Activated effector memory CD4-positive, alpha-beta T cell treated with anti-CD3 and anti-CD28 coated beads, Interleukin-2, amount 50 U/mL, for 16 hours (primary cell): Measurements from ENCODE around the gene KIF5A.

Experiments used
- DNase-seq: peaks from one replicate; pipeline ENCODE4 v3.0.0-alpha.2; 2020

Gene KIF5A

GRCh38 chr12:57622293-57623245 is 72.7 kb downstream of the KIF5A start:
- DNase-seq, result no peak

- DNase-seq, result no peak
Measured at GRCh38 chr12:57623385-57623784, 73.5 kb downstream of the KIF5A start.

- no peak for DNase-seq
Measured at GRCh38 chr12:57623811-57624390, 74.1 kb downstream of the KIF5A start.

- no peak for DNase-seq
Measured at GRCh38 chr12:57624441-57625220, 74.8 kb downstream of the KIF5A start.

GRCh38 chr12:57625261-57626032 is 75.6 kb downstream of the KIF5A start:
- no peak for DNase-seq

- no peak for DNase-seq
Measured at GRCh38 chr12:57626111-57626920, 76.5 kb downstream of the KIF5A start.

- no peak for DNase-seq
Measured at GRCh38 chr12:57626921-57627445, 77.1 kb downstream of the KIF5A start.

- DNase-seq, result no peak
Measured at GRCh38 chr12:57627501-57628279, 77.8 kb downstream of the KIF5A start.

GRCh38 chr12:57628280-57629191 is 78.7 kb downstream of the KIF5A start:
- DNase-seq, result no peak

GRCh38 chr12:57629897-57630471 is 80.1 kb downstream of the KIF5A start:
- no peak for DNase-seq

- DNase-seq, result no peak
Measured at GRCh38 chr12:57630891-57631433, 81.1 kb downstream of the KIF5A start.

GRCh38 chr12:57631566-57632072 is 81.8 kb downstream of the KIF5A start:
- no peak for DNase-seq

GRCh38 chr12:57632073-57632957 is 82.5 kb downstream of the KIF5A start:
- DNase-seq, result peak; percentile 69

- peak; percentile 86 for DNase-seq
Measured at GRCh38 chr12:57632958-57633840, 83.4 kb downstream of the KIF5A start, which contains the start of gene B4GALNT1. B4GALNT1 (minus strand) TSS chr12:57633201; CDS start chr12:57632132, 1,069 bp downstream.
